Stimulated activated CD8-positive, alpha-beta memory T cell treated with anti-CD3 and anti-CD28 coated beads, Interleukin-7, amount 100 ng/mL, for 48 hours (primary cell): ENCODE data around the gene WNT6.
"Not testable (repeated sequence)": the region's sequence is repeated elsewhere in the genome, so short reads cannot be mapped to it uniquely, and the experiment has no call there.

ENCODE experiments used
- DNase-seq, 2 donors: peaks; one replicate each; pipeline ENCODE4 v3.0.0-alpha.2; 2020; ENCODE audit warnings: low read depth in 1 of 2; ENCODE audit errors: extremely low read depth in 1 of 2

WNT6 gene

DNA sequence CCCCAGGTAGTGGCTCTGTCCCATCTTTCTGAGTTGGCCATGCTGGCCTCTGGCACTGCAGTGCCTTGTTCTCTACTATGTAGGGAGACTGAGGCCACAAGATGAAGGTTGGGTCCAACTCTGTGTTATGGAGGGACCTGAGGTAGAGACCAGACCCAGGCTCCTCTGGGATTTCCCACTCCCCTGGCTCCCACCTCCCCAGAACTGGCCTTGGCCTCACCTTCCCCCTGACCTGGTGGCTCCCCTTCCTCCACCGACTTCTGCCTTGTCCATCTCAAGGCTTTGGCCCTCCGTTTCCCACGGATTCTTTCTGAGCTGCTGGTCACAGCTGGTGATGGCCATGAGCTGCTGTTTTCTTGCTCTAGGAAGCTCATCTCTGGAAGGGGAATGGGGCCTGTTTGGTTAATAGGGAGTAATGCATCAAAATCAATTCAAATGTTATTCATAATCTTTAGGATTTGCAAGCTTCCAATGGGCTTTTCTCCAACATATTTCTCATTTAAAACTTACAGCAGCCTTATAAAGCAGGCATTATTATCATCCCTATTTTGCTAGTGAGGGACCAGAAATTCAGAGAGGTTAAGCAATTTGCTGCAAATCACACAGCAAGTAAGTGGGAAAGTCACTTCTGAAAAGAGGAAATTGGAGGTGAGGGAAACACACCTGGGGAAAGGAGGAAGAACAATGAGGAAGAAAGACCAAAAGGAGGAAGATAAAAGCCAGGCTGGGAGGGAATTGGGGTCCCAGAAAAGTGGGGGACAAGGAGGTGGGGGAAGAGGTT is 28.9 kb upstream of the WNT6 start:
- DNase-seq, result no peak

DNA sequence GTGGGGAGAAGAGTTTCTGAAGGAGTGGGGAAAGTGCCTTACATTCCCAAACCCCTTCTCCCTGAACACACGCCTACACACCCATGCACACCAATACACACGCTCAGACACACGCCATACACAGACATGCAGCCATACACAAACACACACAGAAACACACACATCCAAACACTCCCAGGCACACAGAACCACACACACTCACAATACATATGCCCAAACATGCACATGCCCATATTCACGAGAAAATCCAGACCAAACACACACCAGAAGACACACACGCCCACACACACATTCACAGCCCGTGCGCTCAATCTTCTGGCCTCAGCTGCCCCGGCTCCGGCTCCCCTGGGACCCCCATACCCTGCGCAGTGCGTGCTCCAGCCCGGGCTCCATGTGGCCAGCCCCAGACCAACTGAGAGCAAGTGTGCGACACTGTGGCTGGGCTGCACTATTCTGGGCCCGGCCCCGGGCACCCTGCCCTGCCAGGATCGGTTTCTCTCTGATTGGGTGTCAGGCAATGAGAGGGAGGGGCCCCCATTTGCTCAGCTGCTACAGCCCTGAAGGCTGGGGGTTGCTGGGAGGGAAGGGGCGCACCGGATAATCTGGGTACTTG is 28.1 kb upstream of the WNT6 start, which contains the start of gene PRKAG3:
Gene PRKAG3 (minus strand): TSS at position 426 of the 613 bp plus-strand sequence.
- no peak for DNase-seq

- DNase-seq, result no peak
These were observed 27.5 kb upstream of the WNT6 start for GRCh38 chr2:218832081-218832480.

- no peak for DNase-seq
These were observed 27.1 kb upstream of the WNT6 start for GRCh38 chr2:218832520-218832919.

- no peak for DNase-seq
These were observed 26.5 kb upstream of the WNT6 start for GRCh38 chr2:218833023-218833609.

- DNase-seq, result no peak
These were observed 24.9 kb upstream of the WNT6 start for GRCh38 chr2:218834685-218835084.

- DNase-seq, result no peak
These were observed 22.1 kb upstream of the WNT6 start for GRCh38 chr2:218837495-218837894.

- DNase-seq, result no peak
These were observed 20.2 kb upstream of the WNT6 start for GRCh38 chr2:218839430-218839829.

DNA sequence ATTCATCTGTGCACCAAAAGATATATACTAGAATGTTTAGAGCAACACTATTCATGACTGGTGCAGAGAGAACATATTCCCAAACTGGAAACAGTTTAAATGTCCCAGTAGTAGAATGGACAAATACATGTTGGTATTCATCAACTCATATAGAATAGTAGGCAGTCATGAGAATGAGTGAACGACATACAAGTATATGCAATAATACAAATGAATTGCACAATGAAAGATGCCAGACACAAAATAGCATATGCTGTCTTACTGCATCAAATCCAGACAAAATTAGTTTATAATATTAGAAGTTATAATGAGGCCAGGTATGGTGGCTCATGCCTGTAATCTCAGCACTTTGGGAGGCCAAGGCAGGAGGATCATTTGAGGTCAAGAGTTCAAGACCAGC is 19.7 kb upstream of the WNT6 start:
- no peak for DNase-seq

- not testable (repeated sequence) for DNase-seq
These were observed 15.3 kb upstream of the WNT6 start for GRCh38 chr2:218844334-218844733.

- DNase-seq, result not testable (repeated sequence)
These were observed 12.6 kb upstream of the WNT6 start for GRCh38 chr2:218846963-218847362.

GRCh38 chr2:218849721-218850120 is 9.9 kb upstream of the WNT6 start:
- DNase-seq, result no peak

GRCh38 chr2:218850796-218851195 is 8.8 kb upstream of the WNT6 start:
- no peak for DNase-seq

DNA sequence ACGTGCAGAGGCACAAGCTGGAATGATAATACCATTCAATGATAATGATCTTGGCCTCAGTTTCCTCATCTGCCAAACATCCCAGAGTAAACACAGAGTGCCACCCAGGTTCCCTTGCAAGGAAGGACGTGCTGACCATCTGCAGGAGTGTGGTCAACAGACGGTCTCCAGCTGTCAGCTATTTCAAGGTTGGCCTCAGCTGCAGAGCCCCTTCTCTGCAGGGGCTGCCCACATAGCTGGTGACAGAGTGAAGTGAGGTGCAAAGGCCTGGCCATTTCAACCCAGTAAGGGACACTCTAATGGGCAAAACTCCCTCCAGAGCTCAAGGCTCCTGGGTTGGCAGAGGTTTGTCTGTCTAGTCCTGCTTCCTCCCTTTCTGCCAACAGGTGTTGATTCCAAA is 8.3 kb upstream of the WNT6 start:
- DNase-seq, result no peak

DNA sequence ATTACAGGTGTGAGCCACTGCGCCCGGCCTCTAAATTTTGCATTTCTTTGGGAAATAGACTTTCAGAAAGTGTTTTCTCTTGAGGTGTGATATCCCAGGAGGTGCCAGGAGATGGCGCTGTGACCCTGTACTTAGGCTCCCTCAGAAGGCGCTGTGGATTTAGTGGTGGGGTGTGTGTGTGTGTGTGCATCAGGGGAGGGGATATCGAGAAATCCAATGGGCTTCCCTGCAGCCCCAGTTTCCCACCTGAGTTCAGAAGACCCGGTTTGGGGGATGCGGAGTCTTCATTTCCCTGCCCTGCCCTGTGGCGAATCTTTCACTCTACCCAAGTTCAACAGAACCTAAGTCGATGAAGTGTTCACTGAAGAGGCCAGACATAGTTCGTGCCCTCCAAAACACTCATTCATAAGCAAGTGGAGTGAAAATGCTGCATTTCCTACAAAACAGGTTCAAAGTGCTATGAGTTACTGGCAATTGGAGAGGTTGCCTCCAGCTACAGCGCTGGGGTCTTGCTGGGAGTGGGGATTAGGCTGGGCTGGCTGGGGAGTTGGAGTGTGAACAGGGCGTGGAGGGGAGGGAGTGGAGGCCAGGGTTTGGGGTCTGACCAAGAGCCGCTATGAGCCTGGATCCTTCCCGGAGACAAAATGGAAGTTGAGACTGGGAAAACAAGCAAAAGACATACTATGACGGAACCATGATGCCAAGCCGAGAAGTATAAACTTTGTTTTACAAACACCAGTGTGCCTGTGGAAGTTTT is 6.5 kb upstream of the WNT6 start:
- DNase-seq, result peak in 1 of 2 donors; percentile 27

DNA sequence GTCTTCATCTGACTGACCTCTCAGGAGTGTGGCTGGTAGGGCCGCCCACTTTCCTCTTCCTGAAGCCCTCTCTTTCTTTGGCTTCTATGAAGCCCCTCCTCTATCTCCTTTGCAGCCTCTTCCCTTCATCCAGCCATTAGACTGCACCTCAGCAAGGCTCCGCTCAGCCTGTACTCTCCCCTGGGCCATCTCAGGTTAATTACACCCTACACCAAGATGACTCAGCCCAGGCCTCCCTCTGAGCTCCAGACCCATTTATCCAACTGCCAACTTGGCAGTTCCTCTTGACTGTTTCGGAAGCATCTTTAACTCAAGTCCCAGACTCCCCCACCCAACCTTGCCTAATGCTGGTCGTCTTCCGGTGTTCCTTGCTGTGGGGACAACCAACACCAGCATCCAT is 5.8 kb upstream of the WNT6 start:
- DNase-seq, result no peak

GRCh38 chr2:218854860-218855259 is 4.7 kb upstream of the WNT6 start:
- DNase-seq, result no peak

DNA sequence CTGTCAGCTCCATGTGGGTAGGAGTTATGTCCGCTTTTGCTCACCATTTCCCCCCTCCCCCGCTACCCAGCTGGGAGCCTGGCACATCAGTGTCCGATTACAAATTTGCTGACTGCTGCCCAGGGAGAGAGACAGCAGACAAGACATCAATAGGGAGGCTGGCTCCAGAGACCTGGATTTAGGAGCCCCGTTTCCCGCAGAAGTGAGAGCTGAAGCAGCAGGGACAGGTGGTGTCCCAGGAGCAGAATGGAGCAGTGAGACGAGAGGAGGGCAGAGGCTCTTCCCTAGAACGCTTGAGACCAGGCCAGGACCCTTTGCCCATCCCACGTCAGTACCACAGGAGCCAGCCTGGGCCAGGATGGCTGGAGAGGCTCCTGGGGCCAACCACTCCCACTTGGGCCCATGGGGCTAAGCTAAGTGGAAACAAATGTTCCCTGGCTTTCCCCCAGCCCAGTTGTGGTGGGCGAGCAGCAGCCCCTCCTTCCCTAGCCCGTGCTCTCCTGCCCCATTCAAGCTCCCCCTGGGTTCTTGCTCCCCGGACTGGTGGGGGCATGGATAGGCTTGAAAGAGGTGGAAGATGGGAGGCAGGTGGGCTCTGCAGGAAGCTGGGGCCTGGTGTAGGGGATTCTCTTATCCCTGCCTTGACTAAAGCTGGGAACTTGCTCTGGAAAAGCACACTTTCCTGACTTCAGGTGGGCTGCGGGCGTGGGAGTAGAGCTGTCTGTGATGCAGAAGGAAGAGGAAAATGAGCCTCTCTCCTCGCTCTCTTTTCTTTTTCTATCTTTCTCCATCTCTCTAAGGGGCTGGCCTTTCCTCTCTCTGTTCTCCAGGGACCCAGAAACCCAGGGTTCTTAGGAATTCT is 4.1 kb upstream of the WNT6 start:
- DNase-seq, result no peak

DNA sequence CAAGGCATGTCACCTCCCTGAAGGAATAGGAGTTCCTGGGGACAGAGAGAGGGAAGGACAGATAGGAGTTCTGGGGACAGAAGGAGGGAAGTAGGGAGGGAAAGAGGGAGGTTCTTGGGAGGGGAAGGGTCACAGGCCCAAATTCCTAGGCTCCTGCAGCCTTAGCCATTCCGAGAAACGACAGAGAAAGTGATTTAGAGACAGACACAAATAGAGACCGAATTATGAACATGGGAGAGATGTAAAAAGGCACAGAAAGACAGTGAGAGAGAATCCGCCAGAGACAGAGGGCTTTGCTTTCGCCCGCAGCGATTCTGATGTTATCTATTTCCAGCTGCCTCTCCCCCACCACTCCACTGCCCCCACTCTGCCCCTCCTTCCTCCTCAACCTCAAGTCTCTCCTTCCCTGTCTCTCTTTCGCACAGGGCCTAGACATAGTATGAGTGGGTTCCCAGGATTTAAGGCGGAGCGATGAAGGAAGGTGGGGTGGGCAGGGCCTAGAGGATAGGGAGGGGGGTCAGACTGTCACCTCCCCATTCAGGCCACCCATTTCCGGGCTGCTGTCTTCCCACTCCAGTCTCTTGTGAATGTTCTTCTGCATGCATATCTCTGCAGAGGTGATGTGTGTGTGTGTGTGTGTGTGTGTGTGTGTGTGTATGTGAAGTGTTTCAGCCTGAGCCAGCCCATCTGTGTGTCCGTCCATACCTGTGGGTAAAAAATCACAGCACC is 3.3 kb upstream of the WNT6 start:
- no peak for DNase-seq

GRCh38 chr2:218856896-218857243 is 2.7 kb upstream of the WNT6 start:
- no peak for DNase-seq
